Thyroid gland (tissue), 4 donors: ENCODE results near the gene BMP4.
"Not testable (repeated sequence)": the region's sequence is repeated elsewhere in the genome, so short reads cannot be mapped to it uniquely, and the experiment has no call there.

Source experiments
- CTCF ChIP-seq, 6 experiments: fragments of 200-600 bp in 3 of 6; fragments of 450-650 bp in 3 of 6; sonication (generic) in 3 of 6; IDR thresholded peaks; one replicate each; pipeline ENCODE4 v1.5.1; 2016 to 2019; ENCODE audit warnings: antibody characterized with exemption in 6 of 6, mild to moderate bottlenecking in 2 of 6, inconsistent platforms in 1 of 6, moderate library complexity in 1 of 6
- POLR2A ChIP-seq, 2 donors: fragments of 450-650 bp; IDR thresholded peaks; one replicate each; pipeline ENCODE4 v1.6.1; 2017; ENCODE audit warnings: antibody characterized with exemption in 2 of 2, mild to moderate bottlenecking in 2 of 2, moderate library complexity in 1 of 2

- TF ChIP-seq CTCF, POLR2A (IDR thresholded peaks at IDR 0.05): not testable (repeated sequence)
Observed at GRCh38 chr14:53986718-53987117, 30.1 kb upstream of the BMP4 start.
